Measurements from ENCODE around the gene JAM2. TPM values are rescaled to one million over a fixed set of nuclear protein-coding genes. Genes with fewer than 3 reads are reported as not detected.
"Not testable (repeated sequence)": the region's sequence is repeated elsewhere in the genome, so short reads cannot be mapped to it uniquely, and the experiment has no call there.

Gene JAM2, protein sequence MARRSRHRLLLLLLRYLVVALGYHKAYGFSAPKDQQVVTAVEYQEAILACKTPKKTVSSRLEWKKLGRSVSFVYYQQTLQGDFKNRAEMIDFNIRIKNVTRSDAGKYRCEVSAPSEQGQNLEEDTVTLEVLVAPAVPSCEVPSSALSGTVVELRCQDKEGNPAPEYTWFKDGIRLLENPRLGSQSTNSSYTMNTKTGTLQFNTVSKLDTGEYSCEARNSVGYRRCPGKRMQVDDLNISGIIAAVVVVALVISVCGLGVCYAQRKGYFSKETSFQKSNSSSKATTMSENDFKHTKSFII
- total RNA-seq: 17.4 TPM

DNA sequence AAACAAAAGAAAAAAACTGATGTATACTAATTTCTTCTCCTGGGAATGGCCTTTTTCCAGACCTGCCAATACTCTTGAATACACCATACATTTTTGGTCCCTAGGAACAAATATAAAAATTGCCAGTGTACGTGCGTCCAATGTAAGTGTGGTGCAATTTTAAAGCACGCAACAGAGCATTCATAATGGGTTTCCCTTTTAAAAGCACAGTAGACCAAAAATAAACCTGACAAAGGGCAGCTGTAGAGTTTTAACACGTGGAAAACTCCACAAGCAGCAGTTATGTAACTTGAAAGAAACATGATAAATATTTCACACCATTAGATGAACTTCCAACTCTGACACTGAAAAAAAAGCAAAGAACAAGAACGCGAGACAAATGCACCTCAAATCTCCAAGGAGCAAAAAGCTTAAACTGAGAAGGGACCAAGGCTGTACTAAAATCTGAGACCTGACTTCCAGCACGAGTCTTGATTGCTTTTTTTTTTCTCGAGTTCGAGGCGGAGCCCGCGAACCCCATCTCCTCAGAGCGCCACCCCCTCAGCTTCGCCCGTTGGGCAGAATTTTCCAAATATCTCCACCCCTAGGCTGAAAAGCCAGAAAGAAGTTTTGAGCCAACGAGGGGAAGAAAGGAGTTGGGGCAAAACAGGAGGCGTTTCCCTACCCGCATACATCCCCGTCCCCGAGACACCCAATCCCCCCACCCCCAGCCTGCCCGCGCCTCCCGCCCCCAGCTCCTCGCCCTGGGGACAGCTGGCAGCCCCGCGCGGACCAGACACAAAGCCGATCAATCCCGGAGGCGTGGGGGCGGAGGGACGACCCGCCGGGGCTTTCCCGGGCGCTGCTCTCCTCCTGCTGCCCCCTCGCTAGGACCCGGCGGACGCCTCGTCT, at the start of gene JAM2:
Gene JAM2 (plus strand): TSS at position 599 of the 891 bp plus-strand sequence. CDS start 564 bp downstream, outside the sequence.
- DNase-seq (ENCODE audit: low spot score): peak; percentile 47

GRCh38 chr21:25589887-25590286, 49.2 kb upstream of the JAM2 start:
- no peak for DNase-seq (ENCODE audit: low spot score)

DNA sequence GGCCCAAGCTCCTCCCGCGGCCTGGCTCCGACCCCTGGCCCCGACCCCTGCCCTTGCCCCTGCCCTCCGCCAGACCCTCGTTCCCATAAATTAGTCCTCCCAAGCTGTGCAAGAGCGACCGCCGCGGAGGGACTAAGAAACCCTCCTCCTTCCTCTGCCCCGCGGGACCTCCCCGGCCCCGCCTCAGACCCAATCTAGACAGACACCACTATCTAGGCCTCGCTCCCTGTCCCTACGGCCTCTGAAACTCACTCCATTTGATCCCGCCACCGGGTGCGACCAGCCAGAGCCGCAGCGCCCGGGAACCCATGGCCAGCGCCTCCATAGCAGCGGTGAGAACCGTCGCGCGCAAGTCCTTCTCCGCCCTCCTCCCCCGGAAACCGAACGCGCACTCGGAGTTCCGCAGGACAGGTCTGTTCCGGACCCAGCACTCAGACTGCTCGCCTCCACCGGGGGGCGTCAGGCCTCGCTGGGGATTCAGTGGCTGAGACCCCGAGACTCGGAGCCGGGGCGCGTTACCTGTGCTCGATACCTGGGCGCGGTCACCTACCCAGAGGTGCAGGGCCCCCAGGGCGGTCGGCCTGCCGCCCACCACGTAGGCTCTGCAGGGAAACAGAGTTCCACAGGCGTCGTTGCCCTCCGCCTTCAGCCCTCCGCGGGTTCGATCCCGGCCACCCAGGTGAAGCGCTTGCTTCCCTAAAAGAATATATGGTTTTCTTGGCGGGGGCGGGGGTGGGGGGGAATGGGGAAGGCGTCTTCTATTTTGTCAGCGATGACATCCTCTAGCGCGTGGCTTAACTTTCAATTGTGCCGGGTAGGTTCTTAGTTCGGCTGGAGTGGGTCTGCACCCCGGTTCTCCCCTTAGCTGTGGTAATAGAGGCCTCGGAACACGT, 31.7 kb upstream of the JAM2 start, which contains the start of gene MRPL39:
Gene MRPL39 (minus strand): TSS at position 331 of the 893 bp plus-strand sequence. CDS start 6 bp downstream, at position 325.
- DNase-seq (ENCODE audit: low spot score): peak; percentile 90

- peak; percentile 84 for DNase-seq (ENCODE audit: low spot score)
These were observed 30.9 kb upstream of the JAM2 start for GRCh38 chr21:25608044-25608737.

- no peak for DNase-seq (ENCODE audit: low spot score)
These were observed 24.6 kb upstream of the JAM2 start for GRCh38 chr21:25614441-25614840.

GRCh38 chr21:25615880-25616279, 23.2 kb upstream of the JAM2 start:
- no peak for DNase-seq (ENCODE audit: low spot score)

DNA sequence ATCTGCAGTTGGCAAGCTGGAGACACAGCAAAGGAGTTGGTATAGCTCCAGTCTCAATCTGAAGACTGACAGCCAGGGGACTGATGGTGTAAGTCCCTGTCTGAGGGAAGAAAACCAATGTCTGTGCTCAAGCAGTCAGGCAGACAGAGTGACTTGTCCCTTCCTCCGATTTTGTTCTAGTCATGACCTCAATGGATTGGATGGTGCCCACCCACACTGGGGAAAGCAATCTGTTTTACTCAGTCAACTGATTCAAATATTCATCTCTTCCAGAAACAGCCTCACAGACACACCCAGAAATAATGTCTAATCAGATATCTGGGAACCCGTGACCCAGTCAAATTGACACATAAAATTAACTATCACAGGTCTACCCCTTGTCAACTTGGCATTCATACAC, 19.9 kb upstream of the JAM2 start:
- DNase-seq (ENCODE audit: low spot score): no peak

- DNase-seq (ENCODE audit: low spot score): no peak
These were observed 14.5 kb upstream of the JAM2 start for GRCh38 chr21:25624511-25624910.

GRCh38 chr21:25625036-25625435, 14.0 kb upstream of the JAM2 start:
- no peak for DNase-seq (ENCODE audit: low spot score)

DNA sequence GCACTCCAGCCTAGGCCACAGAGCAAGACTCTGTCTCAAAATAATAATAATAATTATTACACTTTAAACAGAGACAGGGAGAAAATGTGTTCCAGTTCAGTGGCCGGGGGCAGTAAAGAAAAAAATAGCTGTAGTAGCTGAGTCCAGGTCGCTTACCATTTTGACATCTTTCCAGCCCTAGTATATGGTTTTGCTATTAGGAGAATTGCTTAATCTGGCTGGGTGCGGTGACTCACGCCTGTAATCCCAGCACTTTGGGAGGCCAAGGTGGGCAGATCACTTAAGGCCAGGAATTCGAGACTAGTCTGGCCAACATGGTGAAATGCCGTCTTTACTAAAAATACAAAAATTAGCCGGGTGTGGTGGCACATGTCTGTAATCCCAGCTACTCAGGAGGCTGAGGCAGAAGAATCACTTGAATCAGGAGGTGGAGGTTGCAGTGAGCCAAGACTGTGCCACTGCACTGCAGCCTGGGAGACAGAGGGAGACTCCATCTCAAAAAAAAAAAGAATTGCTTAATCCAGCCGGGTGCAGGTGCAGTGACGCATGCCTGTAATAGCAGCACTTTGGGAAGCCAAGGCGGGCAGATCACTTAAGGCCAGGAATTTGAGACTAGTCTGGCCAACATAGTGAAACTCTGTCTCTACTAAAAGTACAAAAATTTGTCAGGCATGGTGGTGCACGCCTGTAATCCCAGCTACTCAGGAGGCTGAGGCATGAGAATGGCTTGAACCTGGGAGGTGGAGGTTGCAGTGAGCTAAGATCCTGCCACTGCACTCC, 13.1 kb upstream of the JAM2 start:
- not testable (repeated sequence) for DNase-seq (ENCODE audit: low spot score)

- no peak for DNase-seq (ENCODE audit: low spot score)
These were observed 12.3 kb upstream of the JAM2 start for GRCh38 chr21:25626757-25627156.

- no peak for DNase-seq (ENCODE audit: low spot score)
These were observed 6.8 kb upstream of the JAM2 start for GRCh38 chr21:25632296-25632695.

- DNase-seq (ENCODE audit: low spot score): no peak
These were observed 3.7 kb upstream of the JAM2 start for GRCh38 chr21:25635310-25635709.

DNA sequence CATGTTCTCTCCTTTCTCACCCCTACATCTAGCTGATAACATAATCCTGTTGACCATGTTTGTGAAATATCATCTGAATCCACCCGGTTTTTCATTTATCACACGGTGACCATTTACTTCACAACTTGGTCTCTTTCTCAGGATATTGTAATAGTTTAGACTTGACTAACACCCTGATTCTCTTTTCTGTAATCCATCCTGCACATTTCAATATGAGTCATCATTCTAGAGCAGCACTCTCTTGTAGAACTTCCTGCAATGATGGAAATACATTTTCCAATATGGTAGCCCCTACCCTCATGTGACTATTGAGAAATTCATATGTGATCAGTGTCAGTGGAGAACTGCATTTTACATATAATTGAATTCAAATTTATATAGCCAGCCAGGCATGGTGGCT, 2.3 kb upstream of the JAM2 start:
- no peak for DNase-seq (ENCODE audit: low spot score)

GRCh38 chr21:25637851-25638659, 1.0 kb upstream of the JAM2 start:
- no peak for DNase-seq (ENCODE audit: low spot score)

- peak; percentile 42 for DNase-seq (ENCODE audit: low spot score)
These were observed 618 bp downstream of the JAM2 start for GRCh38 chr21:25639551-25640201.

DNA sequence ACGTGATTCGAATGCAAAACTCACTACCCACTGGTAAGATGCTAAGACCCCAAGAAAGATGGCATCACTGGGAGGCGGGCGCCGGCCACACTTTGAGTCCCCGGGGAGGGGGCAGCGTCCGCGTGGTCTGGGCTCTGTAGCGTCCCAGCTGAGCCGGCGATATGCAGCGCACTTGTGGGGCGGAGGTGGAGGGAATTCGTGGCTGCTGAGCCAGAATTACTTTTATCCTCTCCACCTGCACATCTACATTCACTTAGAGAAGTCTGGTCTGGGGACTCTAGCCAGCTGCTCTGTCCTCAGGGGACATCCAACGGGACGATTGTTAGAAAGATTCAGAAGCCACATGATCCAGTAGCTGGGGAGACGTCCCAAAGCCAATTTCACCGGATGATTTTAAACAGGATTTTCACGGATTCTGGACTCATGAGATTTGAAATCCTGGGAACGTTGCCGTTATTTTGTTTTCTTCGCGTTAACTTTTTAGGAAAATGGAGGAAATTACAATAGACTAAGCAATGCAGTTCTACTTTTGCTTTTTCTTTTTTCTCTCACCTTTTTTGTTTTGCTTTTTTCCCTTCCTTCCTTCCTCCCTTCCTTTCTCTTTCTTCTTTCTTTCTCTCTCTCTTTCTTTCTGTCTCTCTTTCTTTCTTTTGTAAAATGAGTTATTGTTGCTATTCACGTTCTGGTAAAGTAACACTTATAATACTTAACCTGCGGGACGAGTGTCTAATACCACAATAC, 1.3 kb downstream of the JAM2 start:
- no peak for DNase-seq (ENCODE audit: low spot score)

GRCh38 chr21:25640943-25641292, 1.9 kb downstream of the JAM2 start:
- no peak for DNase-seq (ENCODE audit: low spot score)

Measured in ureter (tissue), 1 donor.